ENCODE results near the gene ZNF407. TPM values are rescaled to one million over a fixed set of nuclear protein-coding genes. Genes with fewer than 3 reads are reported as not detected.

Gene ZNF407
- total and polyA plus RNA-seq, 11 donors = 3.8 to 14.7 (median 11.5) TPM

DNA sequence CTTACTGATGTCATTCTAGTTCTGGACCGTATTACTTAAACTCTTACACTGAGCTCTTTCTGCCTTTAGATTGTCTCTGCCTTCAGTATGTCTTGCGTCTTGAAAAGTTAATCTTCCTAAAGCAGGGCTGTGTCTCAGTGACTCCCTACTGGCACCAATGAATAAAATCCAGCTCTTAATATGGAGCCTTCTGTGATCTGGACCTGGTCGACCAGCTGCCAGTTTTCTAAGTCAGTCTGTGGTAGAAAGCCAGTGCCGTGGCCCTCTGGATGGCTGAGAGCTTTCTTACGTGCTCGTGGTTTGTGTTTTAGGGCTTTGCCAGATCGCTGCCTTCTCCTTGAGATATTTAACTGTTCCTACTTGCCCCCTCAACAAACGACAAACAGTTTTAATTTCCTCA is 26.8 kb downstream of the ZNF407 start:
- Histone ChIP-seq H3K9me3 (no peaks in the 10 kb centered on the region), H3K4me1 (peaks cover 0 to 5% (median 0%) of the 10 kb centered on the region in 12 donors), H3K27ac (no peak overlapping the region), H3K36me3 (no peaks in the 10 kb centered on the region), H3K27me3 (no peaks in the 10 kb centered on the region), H3K4me3 (no peak overlapping the region)
- intact Hi-C loops (cut with DNase I) = loop anchor here in 1 of 10 donors (10.0 kb wide), 1 partner anchor 1720 kb away; no protein-coding TSS in a partner anchor
- TF ChIP-seq, protein P1, sequence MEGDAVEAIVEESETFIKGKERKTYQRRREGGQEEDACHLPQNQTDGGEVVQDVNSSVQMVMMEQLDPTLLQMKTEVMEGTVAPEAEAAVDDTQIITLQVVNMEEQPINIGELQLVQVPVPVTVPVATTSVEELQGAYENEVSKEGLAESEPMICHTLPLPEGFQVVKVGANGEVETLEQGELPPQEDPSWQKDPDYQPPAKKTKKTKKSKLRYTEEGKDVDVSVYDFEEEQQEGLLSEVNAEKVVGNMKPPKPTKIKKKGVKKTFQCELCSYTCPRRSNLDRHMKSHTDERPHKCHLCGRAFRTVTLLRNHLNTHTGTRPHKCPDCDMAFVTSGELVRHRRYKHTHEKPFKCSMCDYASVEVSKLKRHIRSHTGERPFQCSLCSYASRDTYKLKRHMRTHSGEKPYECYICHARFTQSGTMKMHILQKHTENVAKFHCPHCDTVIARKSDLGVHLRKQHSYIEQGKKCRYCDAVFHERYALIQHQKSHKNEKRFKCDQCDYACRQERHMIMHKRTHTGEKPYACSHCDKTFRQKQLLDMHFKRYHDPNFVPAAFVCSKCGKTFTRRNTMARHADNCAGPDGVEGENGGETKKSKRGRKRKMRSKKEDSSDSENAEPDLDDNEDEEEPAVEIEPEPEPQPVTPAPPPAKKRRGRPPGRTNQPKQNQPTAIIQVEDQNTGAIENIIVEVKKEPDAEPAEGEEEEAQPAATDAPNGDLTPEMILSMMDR (IDR thresholded peaks at IDR 0.05) = no peak
- TF ChIP-seq POLR2A (IDR thresholded peaks at IDR 0.05) = no peak
- DNase-seq (no peak), ATAC-seq (no peak)
- WGBS, 4 donors = 81 to 90% (median 88%) methylated on average over 8 of the region's 8 CpGs

DNA sequence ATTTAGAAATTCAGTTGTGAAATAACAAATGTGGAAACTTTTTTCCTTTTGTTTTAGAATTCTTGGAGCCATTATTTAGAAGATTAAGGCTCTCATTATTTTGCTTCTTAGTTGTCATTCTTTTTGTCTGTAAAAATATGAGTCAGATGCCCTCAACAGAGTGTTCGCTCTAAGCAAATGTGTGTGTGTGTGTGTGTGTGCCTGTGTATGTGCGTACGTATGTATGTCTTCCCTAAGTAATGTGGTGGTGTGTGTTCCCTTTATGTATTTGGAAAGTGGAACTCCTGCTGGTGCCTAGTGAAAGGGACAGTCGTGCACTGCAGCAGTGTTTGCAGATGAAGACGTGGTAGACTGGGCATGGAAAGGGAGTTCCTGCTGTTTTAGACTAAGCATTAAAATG is 27.5 kb downstream of the ZNF407 start:
- Histone ChIP-seq H3K4me1 (peaks cover 0 to 5% (median 0%) of the 10 kb centered on the region in 12 donors), H3K27me3 (no peaks in the 10 kb centered on the region), H3K9me3 (no peaks in the 10 kb centered on the region), H3K4me3 (no peak overlapping the region), H3K36me3 (no peaks in the 10 kb centered on the region), H3K27ac (no peak overlapping the region)
- WGBS, 4 donors = 80 to 92% (median 88%) methylated on average over 5 of the region's 5 CpGs
- intact Hi-C loops (cut with DNase I) = loop anchor here in 1 of 10 donors (10.0 kb wide), 1 partner anchor 1720 kb away; no protein-coding TSS in a partner anchor
- DNase-seq (no peak), ATAC-seq (no peak)
- TF ChIP-seq, protein P1 (IDR thresholded peaks at IDR 0.05) = no peak
- TF ChIP-seq POLR2A (IDR thresholded peaks at IDR 0.05) = no peak

DNA sequence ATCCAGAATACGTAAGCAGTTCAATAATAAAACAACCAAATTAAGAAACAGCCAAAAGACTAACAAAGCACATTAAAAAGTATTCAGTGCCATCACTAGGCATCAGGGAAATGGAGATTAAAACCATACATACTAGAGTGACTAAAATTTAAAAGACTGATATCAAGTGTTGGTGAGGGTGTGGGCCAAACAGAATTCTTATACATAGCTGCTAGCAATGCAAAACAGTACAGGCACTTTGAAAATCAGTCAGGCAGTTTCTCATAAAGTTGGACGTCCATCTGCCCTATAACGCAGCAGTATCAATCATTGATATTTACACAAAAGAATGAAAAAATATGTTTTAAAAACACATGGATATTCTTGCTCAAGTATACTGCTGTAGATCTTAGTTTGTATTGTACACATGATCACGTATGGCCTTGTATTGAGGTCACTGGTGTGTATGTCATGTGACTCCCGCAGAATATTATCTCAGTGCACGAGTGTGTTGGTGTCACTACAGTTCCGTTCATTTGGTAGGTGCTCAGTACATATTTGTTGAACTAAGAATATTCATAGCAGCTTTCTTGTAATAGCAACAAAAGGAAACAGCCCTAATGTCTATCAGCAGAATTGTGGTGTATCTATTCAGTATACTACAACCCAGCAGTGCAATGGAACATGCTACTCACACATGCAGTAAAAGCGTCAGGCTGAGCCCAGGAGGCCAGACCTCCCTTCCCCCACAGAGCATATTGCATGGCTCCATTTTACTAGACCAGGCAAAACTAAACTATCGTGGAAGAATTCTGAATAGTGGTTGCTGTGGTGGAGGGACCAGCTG is 28.6 kb downstream of the ZNF407 start:
- Histone ChIP-seq H3K9me3 (no peaks in the 10 kb centered on the region), H3K4me3 (no peak overlapping the region), H3K27ac (no peak overlapping the region), H3K4me1 (peaks cover 0 to 12% (median 0%) of the 10 kb centered on the region in 12 donors), H3K27me3 (no peaks in the 10 kb centered on the region), H3K36me3 (peaks cover 0 to 6% (median 2%) of the 10 kb centered on the region in 9 donors)
- TF ChIP-seq, protein P1 (IDR thresholded peaks at IDR 0.05) = no peak
- TF ChIP-seq POLR2A (IDR thresholded peaks at IDR 0.05) = no peak
- WGBS, 4 donors = 68 to 74% (median 73%) methylated on average over 9 of the region's 9 CpGs
- no peak for DNase-seq
- peak in 3 of 4 donors; percentile 34 to 56 (median 52) for ATAC-seq
- intact Hi-C loops (cut with DNase I) = loop anchor here in 1 of 10 donors (10.0 kb wide), 1 partner anchor 1719 kb away; no protein-coding TSS in a partner anchor

DNA sequence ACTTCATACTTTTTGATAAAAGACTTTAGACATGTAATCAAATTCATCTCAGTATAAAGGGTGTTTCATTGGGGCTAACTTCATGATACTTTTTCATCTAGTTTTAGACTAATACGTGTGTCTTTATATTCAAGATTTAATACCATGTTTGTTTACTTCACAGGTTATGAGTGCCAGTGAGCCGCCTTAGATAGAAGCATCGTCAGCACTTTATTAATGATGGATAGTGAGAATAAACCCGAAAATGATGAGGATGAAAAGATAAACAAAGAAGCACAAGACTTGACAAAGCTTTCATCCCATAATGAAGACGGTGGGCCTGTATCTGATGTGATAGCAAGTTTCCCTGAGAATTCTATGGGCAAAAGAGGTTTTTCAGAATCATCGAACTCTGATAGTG is 33.1 kb downstream of the ZNF407 start:
- no peak overlapping the region for H3K4me3 ChIP-seq
- intact Hi-C loops (cut with DNase I) = no loop called here
- ATAC-seq = no peak
- no peaks in the 10 kb centered on the region for H3K9me3 ChIP-seq
- no peak overlapping the region for H3K27ac ChIP-seq
- H3K27me3 ChIP-seq = no peaks in the 10 kb centered on the region
- DNase-seq = no peak
- WGBS, 4 donors = 85 to 93% (median 90%) methylated on average over 6 of the region's 6 CpGs
- H3K4me1 ChIP-seq = peaks cover 0 to 22% (median 0%) of the 10 kb centered on the region in 12 donors
- H3K36me3 ChIP-seq = peaks cover 0 to 47% (median 30%) of the 10 kb centered on the region in 9 donors
- TF ChIP-seq POLR2A (IDR thresholded peaks at IDR 0.05) = no peak
- TF ChIP-seq, protein P1 (IDR thresholded peaks at IDR 0.05) = no peak

Measured in heart left ventricle (tissue), 16 donors.